Thoracic aorta (tissue), 2 donors: Measurements from ENCODE around the gene CENPO. TPM values are rescaled to one million over a fixed set of nuclear protein-coding genes. Genes with fewer than 3 reads are reported as not detected.

Source experiments
- ATAC-seq: fragments of 150-250 bp; one replicate; pipeline ENCODE4 v1.8.0; 2017; ENCODE audit warnings: low read depth; ENCODE audit not compliant: insufficient number of reproducible peaks, low FRiP score
- DNase-seq: peaks from one replicate; pipeline ENCODE4 v3.0.0-alpha.2; 2020; ENCODE audit warnings: low spot score
- H3K27ac ChIP-seq, 2 donors: fragments of 200-600 bp; sonication (generic); 1 replicate in 1 of 2; 2 replicates in 1 of 2; pipeline ENCODE4 v1.5.1; 2016; ENCODE audit warnings: mild to moderate bottlenecking in 2 of 2, moderate library complexity in 2 of 2
- H3K27me3 ChIP-seq: fragments of 200-600 bp; sonication (generic); replicated peaks from 2 replicates; pipeline ENCODE4 v1.6.0; 2016; ENCODE audit warnings: mild to moderate bottlenecking; ENCODE audit not compliant: insufficient read depth
- H3K36me3 ChIP-seq: fragments of 200-600 bp; sonication (generic); one replicate; pipeline ENCODE4 v1.5.1; 2016
- H3K4me1 ChIP-seq, 2 donors: fragments of 200-600 bp; sonication (generic); 1 replicate in 1 of 2; 2 replicates in 1 of 2; pipeline versions ENCODE4 v1.5.1 to v1.6.0; 2016; ENCODE audit warnings: low read depth in 2 of 2, mild to moderate bottlenecking in 1 of 2; ENCODE audit not compliant: control insufficient read depth in 1 of 2
- H3K4me3 ChIP-seq: fragments of 200-600 bp; sonication (generic); 2 replicates; pipeline ENCODE4 v1.5.1; 2016; ENCODE audit warnings: mild to moderate bottlenecking
- H3K9me3 ChIP-seq: fragments of 200-600 bp; sonication (generic); 2 replicates; pipeline ENCODE4 v1.5.1; 2016
- total RNA-seq, 2 donors: library from RNA; depleted of rRNA; stranded (reverse); fragments of >200 nt; gene quantifications; one replicate each; pipeline versions ENCODE4 v1.1.0 to v1.2.3, GENCODE V29; 2016
- TF ChIP-seq, protein P1 (sequence below): fragments of 200-600 bp; sonication (generic); IDR thresholded peaks from one replicate; pipeline ENCODE4 v1.5.1; 2019; ENCODE audit warnings: antibody characterized with exemption

Gene CENPO
- total RNA-seq, 2 donors from 2014 or later = 2.5 to 9.2 TPM

DNA sequence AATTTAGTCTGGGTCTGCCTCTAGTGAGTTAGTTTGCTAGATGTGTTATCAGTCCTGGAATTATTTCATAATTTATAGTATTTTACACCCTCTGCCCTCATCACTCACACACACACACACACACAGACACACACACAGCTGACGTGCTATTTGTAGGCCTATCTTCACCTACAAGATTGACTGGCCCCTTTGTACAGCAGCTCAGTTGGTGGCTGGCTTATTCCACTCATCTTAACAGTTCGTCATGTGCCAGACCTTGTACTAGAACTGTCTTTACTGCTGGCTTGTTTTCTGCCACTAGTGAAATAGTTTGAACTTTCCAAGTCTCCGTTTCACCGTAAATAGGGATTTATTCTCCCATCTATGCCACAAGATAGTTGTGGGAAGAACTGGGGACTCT is 21.3 kb downstream of the CENPO start:
- TF ChIP-seq, protein P1, sequence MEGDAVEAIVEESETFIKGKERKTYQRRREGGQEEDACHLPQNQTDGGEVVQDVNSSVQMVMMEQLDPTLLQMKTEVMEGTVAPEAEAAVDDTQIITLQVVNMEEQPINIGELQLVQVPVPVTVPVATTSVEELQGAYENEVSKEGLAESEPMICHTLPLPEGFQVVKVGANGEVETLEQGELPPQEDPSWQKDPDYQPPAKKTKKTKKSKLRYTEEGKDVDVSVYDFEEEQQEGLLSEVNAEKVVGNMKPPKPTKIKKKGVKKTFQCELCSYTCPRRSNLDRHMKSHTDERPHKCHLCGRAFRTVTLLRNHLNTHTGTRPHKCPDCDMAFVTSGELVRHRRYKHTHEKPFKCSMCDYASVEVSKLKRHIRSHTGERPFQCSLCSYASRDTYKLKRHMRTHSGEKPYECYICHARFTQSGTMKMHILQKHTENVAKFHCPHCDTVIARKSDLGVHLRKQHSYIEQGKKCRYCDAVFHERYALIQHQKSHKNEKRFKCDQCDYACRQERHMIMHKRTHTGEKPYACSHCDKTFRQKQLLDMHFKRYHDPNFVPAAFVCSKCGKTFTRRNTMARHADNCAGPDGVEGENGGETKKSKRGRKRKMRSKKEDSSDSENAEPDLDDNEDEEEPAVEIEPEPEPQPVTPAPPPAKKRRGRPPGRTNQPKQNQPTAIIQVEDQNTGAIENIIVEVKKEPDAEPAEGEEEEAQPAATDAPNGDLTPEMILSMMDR = no peak
- no peaks in the 10 kb centered on the region for H3K27me3 ChIP-seq
- no peaks in the 10 kb centered on the region for H3K36me3 ChIP-seq
- ATAC-seq (no peak), DNase-seq (no peak)
- H3K4me1 ChIP-seq = no peaks in the 10 kb centered on the region
- no peak overlapping the region for H3K27ac ChIP-seq
- H3K9me3 ChIP-seq = no peaks in the 10 kb centered on the region
- no peak overlapping the region for H3K4me3 ChIP-seq

DNA sequence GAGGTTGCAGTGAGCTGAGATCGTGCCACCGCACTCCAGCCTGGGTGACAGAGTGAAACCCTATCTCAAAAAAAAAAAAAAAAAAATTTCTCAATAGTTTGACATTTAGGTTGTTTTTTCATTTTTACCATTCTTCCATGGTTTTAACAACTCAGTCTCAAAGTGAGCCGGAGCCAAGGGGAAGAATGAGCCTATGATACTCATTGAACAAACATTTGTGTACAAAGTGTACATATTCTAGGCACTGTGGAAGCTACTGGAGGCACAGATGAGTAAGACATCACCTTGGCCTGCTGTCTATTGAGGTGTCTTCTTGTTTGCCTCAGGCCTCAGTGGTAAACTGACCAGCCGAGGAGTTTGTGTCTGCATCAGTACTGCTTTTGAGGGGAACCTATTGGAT is 21.9 kb downstream of the CENPO start:
- TF ChIP-seq, protein P1 = no peak
- Histone ChIP-seq H3K4me3 (no peak overlapping the region), H3K4me1 (no peaks in the 10 kb centered on the region), H3K27me3 (no peaks in the 10 kb centered on the region), H3K36me3 (no peaks in the 10 kb centered on the region), H3K27ac (no peak overlapping the region), H3K9me3 (no peaks in the 10 kb centered on the region)
- ATAC-seq (no peak), DNase-seq (no peak)

DNA sequence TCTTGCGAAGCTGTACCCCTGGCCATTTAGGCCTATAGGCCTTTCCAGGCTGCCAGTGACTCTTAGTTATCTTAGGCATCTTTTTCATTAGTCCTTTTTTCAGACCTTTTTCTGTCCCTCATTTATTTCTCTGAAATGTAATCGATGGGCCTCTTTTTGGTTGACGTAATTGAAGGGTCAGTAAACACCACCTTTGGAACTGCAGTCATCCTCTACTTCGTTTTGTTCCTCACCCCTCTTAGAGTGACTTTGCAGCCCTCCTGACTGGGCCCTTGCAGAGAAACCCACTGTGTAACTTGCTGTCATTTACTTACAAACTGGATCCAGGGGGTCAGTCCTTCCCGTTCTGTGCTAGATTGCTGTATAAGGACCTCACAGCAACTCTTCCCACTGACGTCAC is 23.2 kb downstream of the CENPO start:
- no peaks in the 10 kb centered on the region for H3K9me3 ChIP-seq

DNA sequence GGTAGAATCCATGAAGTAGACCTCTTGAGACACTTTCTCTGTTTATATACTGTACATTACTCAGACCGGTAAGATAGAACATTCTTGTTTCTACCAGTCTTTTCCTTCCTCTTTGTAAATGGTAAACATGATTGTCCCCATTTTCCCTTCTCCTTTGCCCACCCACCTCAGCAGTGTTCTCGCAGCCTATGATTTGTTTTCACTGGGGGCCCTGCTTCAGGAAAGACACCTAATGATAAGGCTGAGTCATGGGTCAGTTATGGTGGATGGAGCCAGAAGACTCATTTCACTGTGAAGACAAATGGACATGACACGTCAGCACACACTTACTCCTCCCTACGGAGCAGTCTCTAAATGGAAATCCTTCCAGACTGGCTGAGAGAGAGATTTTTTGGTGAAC is 23.7 kb downstream of the CENPO start:
- Histone ChIP-seq H3K9me3 (no peaks in the 10 kb centered on the region), H3K36me3 (no peaks in the 10 kb centered on the region), H3K4me1 (no peaks in the 10 kb centered on the region), H3K27ac (no peak overlapping the region), H3K4me3 (no peak overlapping the region), H3K27me3 (no peaks in the 10 kb centered on the region)
- DNase-seq (no peak), ATAC-seq (no peak)
- TF ChIP-seq, protein P1 = no peak

More for the DNA sequence above, 23.2 kb downstream of the CENPO start:
- no peaks in the 10 kb centered on the region for H3K36me3 ChIP-seq
- no peaks in the 10 kb centered on the region for H3K27me3 ChIP-seq
- H3K27ac ChIP-seq = no peak overlapping the region
- no peaks in the 10 kb centered on the region for H3K4me1 ChIP-seq
- H3K4me3 ChIP-seq = no peak overlapping the region
- DNase-seq (no peak), ATAC-seq (no peak)
- TF ChIP-seq, protein P1 = no peak

DNA sequence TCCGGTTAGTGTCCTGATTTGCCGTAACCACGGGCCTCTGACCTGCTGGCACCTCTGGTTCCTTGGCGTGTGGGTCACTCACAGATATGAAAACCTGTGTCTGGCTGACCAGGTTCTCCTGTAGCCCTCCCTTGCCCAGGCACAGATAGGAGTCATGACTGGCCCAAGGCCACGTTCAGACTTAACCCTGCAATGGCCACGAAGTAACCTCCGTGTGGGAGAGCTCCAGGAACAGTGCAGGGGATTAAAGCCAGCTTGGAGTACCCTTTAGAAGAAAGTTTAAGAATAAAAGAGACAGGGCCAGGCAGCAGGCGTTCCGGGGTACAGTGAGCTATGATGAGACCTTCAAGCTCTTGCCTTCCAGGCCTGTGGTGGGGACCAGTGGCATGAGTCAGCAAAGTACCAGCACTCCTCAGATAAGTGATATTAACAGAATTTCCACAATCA is 25.5 kb downstream of the CENPO start:
- H3K4me3 ChIP-seq = no peak overlapping the region
- H3K4me1 ChIP-seq = no peaks in the 10 kb centered on the region
- no peaks in the 10 kb centered on the region for H3K27me3 ChIP-seq
- no peaks in the 10 kb centered on the region for H3K9me3 ChIP-seq
- peaks cover 5% of the 10 kb centered on the region for H3K36me3 ChIP-seq
- no peak for ATAC-seq
- no peak for DNase-seq
- TF ChIP-seq, protein P1 = no peak
- no peak overlapping the region for H3K27ac ChIP-seq
